H9 (cell line): ENCODE measurements around the gene SHE. TPM values are rescaled to one million over a fixed set of nuclear protein-coding genes. Genes with fewer than 3 reads are reported as not detected.

ENCODE experiments used
- DNase-seq: peaks from one replicate; pipeline ENCODE4 v3.0.0-alpha.2; 2017
- H2AFZ ChIP-seq: one replicate; pipeline ENCODE4 v1.6.1; 2013; ENCODE audit warnings: mild to moderate bottlenecking, low read length, control low read depth, moderate library complexity
- H2AK5ac ChIP-seq: 2 replicates; pipeline ENCODE4 v1.6.1; 2013; ENCODE audit warnings: low read length, control low read depth, mixed read lengths; ENCODE audit not compliant: insufficient read length
- H2BK120ac ChIP-seq: one replicate; pipeline ENCODE4 v1.6.1; 2013; ENCODE audit warnings: low read depth, mild to moderate bottlenecking, low read length, control low read depth, inconsistent platforms; ENCODE audit not compliant: poor library complexity, severe bottlenecking
- H2BK12ac ChIP-seq: 2 replicates; pipeline ENCODE4 v1.6.1; 2013; ENCODE audit warnings: low read length, control low read depth, mixed read lengths, low read depth; ENCODE audit not compliant: insufficient read length
- H2BK15ac ChIP-seq: 2 replicates; pipeline ENCODE4 v1.6.1; 2013; ENCODE audit warnings: low read depth, low read length, control low read depth
- H2BK20ac ChIP-seq: one replicate; pipeline ENCODE4 v1.6.1; 2013; ENCODE audit warnings: low read depth, mild to moderate bottlenecking, low read length, control low read depth, inconsistent platforms; ENCODE audit not compliant: poor library complexity, severe bottlenecking
- H2BK5ac ChIP-seq: 2 replicates; pipeline ENCODE4 v1.6.1; 2013; ENCODE audit warnings: low read length, control low read depth, mixed read lengths; ENCODE audit not compliant: insufficient read length
- H3K14ac ChIP-seq: 2 replicates; pipeline ENCODE4 v1.6.1; 2013; ENCODE audit warnings: low read length, control low read depth; ENCODE audit not compliant: insufficient read depth
- H3K18ac ChIP-seq: 2 replicates; pipeline ENCODE4 v1.6.1; 2013; ENCODE audit warnings: low read depth, mild to moderate bottlenecking, mixed read lengths, low read length, control low read depth; ENCODE audit not compliant: insufficient read length
- H3K23ac ChIP-seq: 2 replicates; pipeline ENCODE4 v1.6.1; 2013; ENCODE audit warnings: low read length, control low read depth, mixed read lengths, low read depth; ENCODE audit not compliant: insufficient read length
- H3K23me2 ChIP-seq: 2 replicates; pipeline ENCODE4 v1.6.1; 2013; ENCODE audit warnings: low read depth, mild to moderate bottlenecking, mixed read lengths, low read length, control low read depth; ENCODE audit not compliant: insufficient read length, poor library complexity, severe bottlenecking
- H3K27ac ChIP-seq: 2 replicates; pipeline ENCODE4 v1.5.1; 2013; ENCODE audit warnings: low read length, control low read depth, mixed read lengths, low read depth; ENCODE audit not compliant: insufficient read length
- H3K27me3 ChIP-seq: 2 replicates; pipeline ENCODE4 v1.6.1; 2013; ENCODE audit warnings: low read length, control low read depth, inconsistent platforms; ENCODE audit not compliant: insufficient read depth
- H3K4ac ChIP-seq: 2 replicates; pipeline ENCODE4 v1.6.1; 2013; ENCODE audit warnings: low read depth, mild to moderate bottlenecking, control low read depth, inconsistent platforms, low read length, moderate library complexity
- H3K4me1 ChIP-seq: 2 replicates; pipeline ENCODE4 v1.6.1; 2013; ENCODE audit warnings: low read length, control low read depth, inconsistent platforms; ENCODE audit not compliant: insufficient read depth
- H3K4me2 ChIP-seq: 2 replicates; pipeline ENCODE4 v1.6.1; 2013; ENCODE audit warnings: low read length, control low read depth, mixed read lengths; ENCODE audit not compliant: insufficient read length, insufficient read depth
- H3K56ac ChIP-seq: 2 replicates; pipeline ENCODE4 v1.6.1; 2013; ENCODE audit warnings: low read depth, mild to moderate bottlenecking, mixed read lengths, low read length, control low read depth; ENCODE audit not compliant: insufficient read length
- H3K79me1 ChIP-seq: 2 replicates; pipeline ENCODE4 v1.6.1; 2013; ENCODE audit warnings: low read depth, mild to moderate bottlenecking, moderate library complexity, low read length, control low read depth, inconsistent platforms; ENCODE audit not compliant: insufficient read depth, poor library complexity, severe bottlenecking
- H3K79me2 ChIP-seq: 2 replicates; pipeline ENCODE4 v1.6.1; 2013; ENCODE audit warnings: low read length, control low read depth, inconsistent platforms; ENCODE audit not compliant: insufficient read depth
- H3K9ac ChIP-seq: 2 replicates; pipeline ENCODE4 v1.6.1; 2013; ENCODE audit warnings: low read length, control low read depth, mixed read lengths; ENCODE audit not compliant: insufficient read length; ENCODE audit errors: extremely low read depth
- H3K9me3 ChIP-seq: one replicate; pipeline ENCODE4 v1.6.1; 2013; ENCODE audit warnings: low read depth, low read length, inconsistent platforms; ENCODE audit not compliant: control insufficient read depth
- H3T11ph ChIP-seq: one replicate; pipeline ENCODE4 v1.6.1; 2013; ENCODE audit warnings: mild to moderate bottlenecking, low read length, control low read depth, inconsistent platforms
- H4K20me1 ChIP-seq: one replicate; pipeline ENCODE4 v1.6.1; 2013; ENCODE audit not compliant: control insufficient read depth, insufficient read length, insufficient read depth
- H4K5ac ChIP-seq: 2 replicates; pipeline ENCODE4 v1.6.1; 2013; ENCODE audit warnings: low read depth, mild to moderate bottlenecking, mixed read lengths, low read length, control low read depth; ENCODE audit not compliant: insufficient read length
- H4K8ac ChIP-seq: replicated peaks from 2 replicates; pipeline ENCODE4 v1.6.1; 2013; ENCODE audit warnings: low read length, control low read depth, mixed read lengths, low read depth; ENCODE audit not compliant: insufficient read length
- H4K91ac ChIP-seq: 2 replicates; pipeline ENCODE4 v1.6.1; 2013; ENCODE audit warnings: low read depth, mild to moderate bottlenecking, moderate library complexity, mixed read lengths, low read length, control low read depth; ENCODE audit not compliant: insufficient read length
- H3K27ac Mint-ChIP-seq, 3 experiments: 2 replicates in 2 of 3; 3 replicates in 1 of 3; pipeline ENCODE4 v1.8.0; 2020 to 2021; ENCODE audit warnings: mixed read lengths in 3 of 3, mild to moderate bottlenecking in 1 of 3, moderate library complexity in 1 of 3
- H3K27me3 Mint-ChIP-seq: 2 replicates; pipeline ENCODE4 v1.8.0; 2021; ENCODE audit warnings: low read depth, mild to moderate bottlenecking, moderate library complexity, mixed read lengths
- H3K36me3 Mint-ChIP-seq, 3 experiments: 2 replicates in 2 of 3; 3 replicates in 1 of 3; pipeline ENCODE4 v1.8.0; 2020 to 2021; ENCODE audit warnings: low read depth in 3 of 3, mixed read lengths in 3 of 3; ENCODE audit not compliant: insufficient read depth in 1 of 3
- H3K4me1 Mint-ChIP-seq, 2 experiments: 2 replicates each; pipeline ENCODE4 v1.8.0; 2020; ENCODE audit warnings: mixed read lengths in 2 of 2
- H3K4me3 Mint-ChIP-seq, 2 experiments: 2 replicates in 1 of 2; 3 replicates in 1 of 2; pipeline ENCODE4 v1.8.0; 2020 to 2021; ENCODE audit warnings: mild to moderate bottlenecking in 2 of 2, mixed read lengths in 2 of 2, moderate library complexity in 1 of 2
- H3K9me3 Mint-ChIP-seq, 2 experiments: 2 replicates in 1 of 2; 3 replicates in 1 of 2; pipeline ENCODE4 v1.8.0; 2020; ENCODE audit warnings: mild to moderate bottlenecking in 2 of 2, mixed read lengths in 2 of 2, moderate library complexity in 1 of 2
- WGBS: extraction: QIAGEN DNeasy Blood & Tissue Kit; methylation state at CpG from one replicate; pipeline ENCODE4 v1.1.7; 2013; ENCODE audit warnings: missing lambda C conversion rate, low lambda C conversion rate, mixed read lengths; ENCODE audit not compliant: insufficient read length; ENCODE audit errors: extremely low coverage; 5-methylcytosine and 5-hydroxymethylcytosine counted together
- total RNA-seq: library from RNA; stranded (reverse); gene quantifications from 2 replicates; pipeline ENCODE4 v1.2.1, GENCODE V29; 2021
- TF ChIP-seq, protein P1 (sequence below): fragments of 200-600 bp; sonication (generic); conservative IDR thresholded peaks from 3 replicates; pipeline ENCODE4 v1.8.0; 2021; ENCODE audit warnings: antibody characterized with exemption, mild to moderate bottlenecking

The SHE gene
- total RNA-seq, 1 experiment from 2014 or later, result 0.48 TPM

DNA sequence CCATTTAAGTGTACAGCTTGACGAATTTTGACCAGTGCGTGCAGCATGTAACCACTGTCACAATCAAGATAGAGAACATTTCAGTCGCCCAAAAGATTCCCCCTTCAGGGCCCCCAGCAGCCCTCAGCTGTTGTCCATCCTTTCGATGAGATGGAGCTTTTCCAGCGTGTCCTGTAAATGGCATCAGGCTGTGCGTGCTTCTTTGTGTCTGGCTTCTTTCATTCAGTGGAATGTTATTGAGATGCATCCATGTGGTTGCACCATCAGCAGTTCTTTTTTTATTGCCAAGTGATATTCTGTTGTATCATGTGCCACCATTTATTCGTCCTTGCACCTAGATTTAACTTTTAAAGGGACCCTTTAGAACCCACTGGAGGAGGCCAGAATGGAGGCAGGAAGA is 34.4 kb upstream of the SHE start:
- H2AFZ ChIP-seq, result no peak overlapping the region
- no peak overlapping the region for H3K4me3 Mint-ChIP-seq
- no peaks in the 10 kb centered on the region for H3K27me3 ChIP-seq
- H3K14ac ChIP-seq, result no peak overlapping the region
- H2BK120ac ChIP-seq, result no peak overlapping the region
- H3K23me2 ChIP-seq, result no peaks in the 10 kb centered on the region
- TF ChIP-seq, protein P1, sequence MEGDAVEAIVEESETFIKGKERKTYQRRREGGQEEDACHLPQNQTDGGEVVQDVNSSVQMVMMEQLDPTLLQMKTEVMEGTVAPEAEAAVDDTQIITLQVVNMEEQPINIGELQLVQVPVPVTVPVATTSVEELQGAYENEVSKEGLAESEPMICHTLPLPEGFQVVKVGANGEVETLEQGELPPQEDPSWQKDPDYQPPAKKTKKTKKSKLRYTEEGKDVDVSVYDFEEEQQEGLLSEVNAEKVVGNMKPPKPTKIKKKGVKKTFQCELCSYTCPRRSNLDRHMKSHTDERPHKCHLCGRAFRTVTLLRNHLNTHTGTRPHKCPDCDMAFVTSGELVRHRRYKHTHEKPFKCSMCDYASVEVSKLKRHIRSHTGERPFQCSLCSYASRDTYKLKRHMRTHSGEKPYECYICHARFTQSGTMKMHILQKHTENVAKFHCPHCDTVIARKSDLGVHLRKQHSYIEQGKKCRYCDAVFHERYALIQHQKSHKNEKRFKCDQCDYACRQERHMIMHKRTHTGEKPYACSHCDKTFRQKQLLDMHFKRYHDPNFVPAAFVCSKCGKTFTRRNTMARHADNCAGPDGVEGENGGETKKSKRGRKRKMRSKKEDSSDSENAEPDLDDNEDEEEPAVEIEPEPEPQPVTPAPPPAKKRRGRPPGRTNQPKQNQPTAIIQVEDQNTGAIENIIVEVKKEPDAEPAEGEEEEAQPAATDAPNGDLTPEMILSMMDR, result no peak
- no peaks in the 10 kb centered on the region for H4K20me1 ChIP-seq
- H3K4ac ChIP-seq, result no peak overlapping the region
- no peak overlapping the region for H3K27ac ChIP-seq
- no peak overlapping the region for H3K4me2 ChIP-seq
- H3K4me1 Mint-ChIP-seq, result peaks cover 15 to 19% of the 10 kb centered on the region in 2 experiments
- H3K9ac ChIP-seq, result no peak overlapping the region
- peaks cover 4 to 11% of the 10 kb centered on the region in 2 experiments; a peak in 3 of 5 replicates for H3K9me3 Mint-ChIP-seq
- H3K27ac Mint-ChIP-seq, result no peak overlapping the region
- DNase-seq, result no peak
- no peaks in the 10 kb centered on the region for H3K79me1 ChIP-seq
- H3K36me3 Mint-ChIP-seq, result no peaks in the 10 kb centered on the region
- no peak overlapping the region for H2BK15ac ChIP-seq
- H2BK5ac ChIP-seq, result no peak overlapping the region
- no peaks in the 10 kb centered on the region for H3K9me3 ChIP-seq
- no peaks in the 10 kb centered on the region for H3K4me1 ChIP-seq
- H4K8ac ChIP-seq, result no peak overlapping the region
- peaks cover 10% of the 10 kb centered on the region for H3K27me3 Mint-ChIP-seq
- H3K23ac ChIP-seq, result no peak overlapping the region
- H3K79me2 ChIP-seq, result no peaks in the 10 kb centered on the region
- WGBS, result no CpG with 5 or more reads among the region's 7 CpGs
- no peak overlapping the region for H4K91ac ChIP-seq
- H4K5ac ChIP-seq, result no peak overlapping the region
- no peak overlapping the region for H3K18ac ChIP-seq
- no peak overlapping the region for H3K56ac ChIP-seq
- no peak overlapping the region for H3T11ph ChIP-seq
- H2BK20ac ChIP-seq, result no peak overlapping the region
- no peak overlapping the region for H2AK5ac ChIP-seq
- H2BK12ac ChIP-seq, result no peak overlapping the region
